SK-N-MC (cell line): ENCODE data around the gene LEFTY2.

Experiments
- EZH2 ChIP-seq: fragments of 200-600 bp; sonication (generic); IDR thresholded peaks from one replicate; pipeline ENCODE4 v1.6.1; 2017; ENCODE audit warnings: antibody characterized with exemption
- FOXP2 ChIP-seq: optimal IDR thresholded peaks from 2 replicates; pipeline ENCODE3; 2011; ENCODE audit warnings: mild to moderate bottlenecking, moderate library complexity; ENCODE audit not compliant: insufficient read depth; ENCODE audit errors: extremely low read length, control extremely low read depth
- POLR2AphosphoS5 ChIP-seq: IDR thresholded peaks from 2 replicates; pipeline ENCODE4 v1.6.1; 2012; ENCODE audit warnings: mild to moderate bottlenecking, low read depth, low read length, borderline replicate concordance

- TF ChIP-seq POLR2AphosphoS5 (no peak), EZH2 (no peak), FOXP2 (no peak)
These were observed 23.9 kb downstream of the LEFTY2 start for GRCh38 chr1:225917101-225917500.
